ENCODE measurements around the gene AMPD2.
"Not testable (repeated sequence)": the region's sequence is repeated elsewhere in the genome, so short reads cannot be mapped to it uniquely, and the experiment has no call there.

Gene AMPD2

DNA sequence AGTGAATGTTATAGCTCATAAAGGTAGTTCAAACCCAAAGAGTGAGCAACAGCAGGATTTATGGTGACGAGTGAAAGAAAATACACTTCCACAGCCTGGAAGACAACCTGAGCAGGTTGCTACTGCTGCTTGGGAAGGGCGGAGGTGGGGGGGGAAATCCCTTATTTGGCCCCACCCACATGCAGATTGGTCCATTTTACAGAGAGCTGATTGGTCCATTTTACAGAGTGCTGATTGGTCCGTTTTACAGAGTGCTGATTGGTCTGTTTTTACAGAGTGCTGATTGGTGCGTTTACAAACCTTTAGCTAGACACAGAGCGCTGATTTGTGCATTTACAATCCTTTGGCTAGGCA, 50.3 kb downstream of the AMPD2 start:
- DNase-seq (ENCODE audit: insufficient read length, low spot score); FAIRE-seq: not testable (repeated sequence)

DNA sequence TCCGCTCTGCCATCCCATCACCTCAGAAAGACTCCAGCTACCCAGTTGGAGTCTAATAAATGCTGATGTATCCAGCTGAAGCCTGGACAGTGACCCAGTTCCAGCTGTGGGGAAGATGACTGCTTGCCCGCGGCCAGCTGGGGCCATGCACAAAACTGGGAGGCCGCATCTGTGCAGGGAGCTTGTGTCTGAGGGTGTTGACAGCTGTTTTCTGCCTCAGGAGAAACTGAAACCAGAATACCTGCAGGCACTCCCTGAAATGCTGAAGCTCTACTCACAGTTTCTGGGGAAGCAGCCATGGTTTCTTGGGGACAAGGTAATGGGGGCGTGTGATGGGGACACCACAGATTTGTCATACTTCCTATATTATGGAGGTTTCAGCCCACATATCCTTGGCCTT, 51.4 kb downstream of the AMPD2 start:
- no peak for DNase-seq (ENCODE audit: insufficient read length, low spot score)
- FAIRE-seq = no peak

DNA sequence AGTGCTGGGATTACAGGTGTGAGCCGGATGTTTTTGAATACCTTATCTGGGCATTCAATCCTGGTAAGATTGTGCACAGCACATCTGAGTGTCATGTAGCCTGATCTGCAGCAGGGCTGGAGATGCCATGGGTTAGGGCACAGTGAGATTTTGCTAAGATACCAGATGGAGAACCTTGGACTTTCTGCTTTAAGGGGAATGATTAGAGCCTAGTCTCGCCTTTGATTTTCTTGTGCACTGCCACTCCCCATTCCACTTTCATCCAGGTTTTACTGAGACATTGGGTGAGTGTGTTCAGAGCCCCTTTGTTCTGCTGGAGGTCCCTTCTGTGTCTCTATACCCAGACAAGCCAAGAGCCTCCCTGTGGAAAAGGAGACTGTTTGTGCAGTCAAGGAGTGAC, 54.2 kb downstream of the AMPD2 start:
- FAIRE-seq; DNase-seq (ENCODE audit: insufficient read length, low spot score): not testable (repeated sequence)

DNA sequence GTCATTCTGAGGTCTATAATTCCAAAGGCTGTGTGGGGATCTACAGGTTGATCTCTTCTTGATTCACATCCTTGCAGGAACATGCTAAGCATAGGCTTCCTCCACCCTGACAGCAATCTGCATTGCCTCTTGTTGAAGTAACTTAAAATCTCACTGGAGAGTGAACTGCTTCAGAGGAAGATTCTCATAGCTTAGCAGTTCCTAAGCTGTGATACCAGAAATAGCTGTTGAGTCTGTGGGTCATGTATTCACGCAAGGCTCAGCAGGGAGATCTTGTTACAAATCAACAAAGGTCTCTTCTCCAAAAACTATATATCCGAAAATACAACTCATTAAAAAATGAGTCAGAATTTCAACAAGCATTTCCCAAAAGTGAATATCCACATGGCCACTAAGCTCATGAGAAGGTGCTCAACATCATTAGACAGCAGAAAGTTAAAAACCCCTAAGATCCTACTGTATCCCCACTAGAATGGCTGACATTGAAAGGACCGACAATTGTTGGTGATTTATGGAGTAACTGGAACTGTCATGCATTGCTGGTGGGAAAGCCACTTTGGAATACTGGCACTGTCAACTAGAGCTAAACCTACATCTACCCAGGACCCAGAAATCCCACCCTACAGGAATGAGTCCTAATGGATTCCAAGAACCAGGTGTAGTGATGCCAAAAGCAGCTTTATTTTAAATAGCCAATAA, 57.2 kb downstream of the AMPD2 start:
- not testable (repeated sequence) for DNase-seq (ENCODE audit: insufficient read length, low spot score); FAIRE-seq

DNA sequence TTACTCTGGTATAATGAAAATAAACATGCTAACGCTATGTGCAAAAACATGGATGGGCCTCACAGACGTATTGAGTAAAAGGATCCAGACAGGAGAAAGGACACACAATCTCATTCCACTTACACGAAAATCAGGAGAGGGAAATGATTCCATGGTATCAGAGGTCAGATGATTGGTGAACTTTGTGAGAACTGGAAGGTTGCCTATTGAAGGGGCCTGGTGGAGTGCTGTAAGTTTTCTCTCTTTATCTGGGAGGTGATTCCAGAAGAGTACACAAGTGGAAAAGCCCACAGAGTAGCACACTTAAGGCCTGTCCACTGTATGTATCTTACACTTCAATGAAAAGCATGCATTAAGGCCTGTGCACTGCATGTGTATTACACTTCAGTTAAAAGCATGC, 57.8 kb downstream of the AMPD2 start:
- FAIRE-seq (no peak), DNase-seq (ENCODE audit: insufficient read length, low spot score) (no peak)

DNA sequence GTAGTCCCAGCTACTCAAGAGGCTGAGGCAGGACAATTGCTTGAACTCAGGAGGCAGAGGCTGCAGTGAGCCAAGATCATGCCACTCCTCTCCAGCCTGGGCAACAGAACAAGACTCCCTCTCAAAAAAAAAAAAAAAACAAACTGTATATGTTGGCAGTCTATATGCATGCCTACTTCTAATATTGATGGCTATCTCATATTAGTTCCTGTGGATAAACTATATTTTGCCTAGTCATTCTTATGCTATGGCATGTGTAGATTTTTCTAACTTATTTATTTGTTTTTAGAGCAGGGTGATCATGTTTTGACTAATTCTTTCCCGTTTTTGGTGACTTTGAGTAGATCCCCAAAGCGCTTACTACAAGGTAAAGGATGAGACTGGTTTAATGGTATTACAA, 59.0 kb downstream of the AMPD2 start:
- not testable (repeated sequence) for FAIRE-seq; DNase-seq (ENCODE audit: insufficient read length, low spot score)
